Neural progenitor cell (in vitro differentiated cells): ENCODE data around the gene CFAP52.

Experiments
- CTCF ChIP-seq: fragments of 200-600 bp; sonication (generic); IDR thresholded peaks from 2 replicates; pipeline ENCODE4 v1.5.1; 2017; ENCODE audit warnings: antibody characterized with exemption, mild to moderate bottlenecking
- EZH2phosphoT487 ChIP-seq: fragments of 200-600 bp; sonication (generic); IDR thresholded peaks from 2 replicates; pipeline ENCODE4 v1.6.1; 2017; ENCODE audit warnings: antibody characterized with exemption

GRCh38 chr17:9568957-9569588 is 7.4 kb upstream of the CFAP52 start:
- no peak for TF ChIP-seq CTCF
- TF ChIP-seq EZH2phosphoT487 = no peak
